HFF-Myc (cell line): ENCODE results near the gene LCN10.
"Not testable (repeated sequence)": the region's sequence is repeated elsewhere in the genome, so short reads cannot be mapped to it uniquely, and the experiment has no call there.

ENCODE experiments used
- DNase-seq: peaks from one replicate; pipeline ENCODE4 v3.0.0-alpha.2; 2011; ENCODE audit warnings: low read depth; ENCODE audit errors: extremely low read depth
- H3K4me3 ChIP-seq: replicated peaks from 2 replicates; pipeline ENCODE4 v1.5.1; 2011; ENCODE audit warnings: low read depth, mild to moderate bottlenecking, control low read depth, low read length
- CTCF ChIP-seq: IDR thresholded peaks from 2 replicates; pipeline ENCODE4 v1.5.1; 2012; ENCODE audit warnings: mild to moderate bottlenecking, low read depth, low read length, control low read depth; ENCODE audit errors: missing control alignments

Gene LCN10

DNA sequence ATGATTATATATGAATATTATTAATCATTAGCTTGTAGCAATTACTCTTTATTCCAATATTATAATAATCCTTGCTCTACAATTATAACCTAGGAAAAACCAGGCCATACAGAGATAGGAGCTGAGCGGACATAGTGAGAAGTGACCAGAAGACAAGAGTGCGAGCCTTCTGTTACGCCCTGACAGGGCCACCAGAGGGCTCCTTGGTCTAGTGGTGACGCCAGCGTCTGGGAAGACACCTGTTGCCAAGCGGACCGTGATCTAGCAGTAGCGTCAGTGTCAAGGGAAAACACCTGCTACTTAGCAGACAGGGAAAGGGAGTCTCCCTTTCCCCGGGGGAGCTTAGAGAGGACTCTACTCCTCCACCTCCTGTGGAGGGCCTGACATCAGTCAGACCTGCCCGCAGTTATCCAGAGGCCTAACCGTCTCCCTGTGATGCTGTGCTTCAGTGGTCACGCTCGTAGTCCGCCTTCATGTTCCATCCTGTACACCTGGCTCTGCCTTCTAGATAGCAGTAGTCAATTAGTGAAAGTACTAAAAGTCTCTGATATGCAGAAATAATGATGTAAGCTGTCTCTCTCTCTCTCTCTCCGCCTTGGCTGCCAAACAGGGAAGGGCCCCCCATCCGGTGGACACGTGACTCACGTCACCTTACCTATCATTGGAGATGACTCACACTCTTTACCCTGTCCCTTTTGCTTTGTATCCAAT is 23.8 kb upstream of the LCN10 start:
- H3K4me3 ChIP-seq, DNase-seq: not testable (repeated sequence)
- peak; percentile 34 for TF ChIP-seq CTCF

- not testable (repeated sequence) for DNase-seq, H3K4me3 ChIP-seq
Measured at GRCh38 chr9:136765745-136766409, 23.1 kb upstream of the LCN10 start.

GRCh38 chr9:136765041-136765440 is 22.3 kb upstream of the LCN10 start:
- no peak overlapping the region for H3K4me3 ChIP-seq
- no peak for TF ChIP-seq CTCF

GRCh38 chr9:136764301-136764891 is 21.7 kb upstream of the LCN10 start, which contains the start of gene LCN15:
Gene LCN15 (minus strand): TSS chr9:136764518. CDS start chr9:136764488, 30 bp downstream.
- H3K4me3 ChIP-seq: no peak within 1 kb of the TSS
- TF ChIP-seq CTCF: no peak
- DNase-seq: no peak

More at GRCh38 chr9:136765041-136765440, 22.3 kb upstream of the LCN10 start:
- no peak for DNase-seq

GRCh38 chr9:136763649-136764035 is 20.9 kb upstream of the LCN10 start:
- no peak for TF ChIP-seq CTCF
- no peak for DNase-seq
- no peak overlapping the region for H3K4me3 ChIP-seq

DNA sequence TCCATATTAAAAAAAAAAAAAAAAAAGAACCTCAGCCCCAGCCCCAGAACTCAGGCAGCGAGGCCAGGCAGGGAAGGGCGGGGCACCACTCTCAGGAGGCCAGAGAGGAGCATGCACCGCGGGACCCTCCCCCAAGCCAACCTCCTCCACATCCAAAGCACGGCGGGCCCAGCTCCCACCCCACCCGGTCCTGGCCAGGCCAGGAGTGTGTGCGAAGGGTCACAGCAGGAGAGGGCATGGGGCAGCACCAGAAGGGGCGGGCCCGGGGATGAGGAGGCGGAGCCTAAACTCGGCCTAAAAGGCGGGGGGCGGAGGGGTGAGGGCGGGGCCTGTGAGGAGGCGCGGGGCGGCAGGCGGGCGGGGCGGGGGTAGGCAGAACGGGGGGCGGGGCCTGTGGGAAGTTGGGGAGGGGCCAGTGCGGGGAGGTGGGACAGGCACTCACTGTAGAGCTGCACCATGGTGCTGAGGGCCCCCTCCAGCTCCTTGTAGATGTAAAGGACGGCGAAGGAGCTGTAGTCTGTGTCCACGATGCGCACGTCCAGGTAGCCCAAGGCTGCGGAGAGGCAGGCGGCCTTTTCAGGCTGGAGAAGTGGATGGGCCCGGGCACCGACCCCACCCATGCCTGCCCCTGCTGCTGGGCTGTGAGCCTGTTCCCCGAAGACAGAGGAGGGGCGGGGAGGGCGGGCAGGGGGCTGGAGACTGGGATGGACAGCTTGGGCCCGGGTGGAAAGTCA is 20.3 kb upstream of the LCN10 start:
- no peak for DNase-seq
- no peak for TF ChIP-seq CTCF

More for the DNA sequence above, 20.3 kb upstream of the LCN10 start:
- H3K4me3 ChIP-seq: no peak overlapping the region
